Neuronal stem cell (in vitro differentiated cells): ENCODE results near the gene HLA-E.
"Not testable (repeated sequence)": the region's sequence is repeated elsewhere in the genome, so short reads cannot be mapped to it uniquely, and the experiment has no call there.

ENCODE experiments used
- DNase-seq: peaks from one replicate; pipeline ENCODE4 v3.0.0-alpha.2; 2013; ENCODE audit warnings: low spot score
- H2AFZ ChIP-seq: one replicate; pipeline ENCODE4 v1.6.1; 2013; ENCODE audit warnings: mild to moderate bottlenecking, low read length, inconsistent platforms
- H2AK5ac ChIP-seq: 2 replicates; pipeline ENCODE4 v1.6.1; 2013; ENCODE audit warnings: low read depth, mild to moderate bottlenecking, inconsistent platforms, low read length, moderate library complexity, mixed read lengths
- H2BK120ac ChIP-seq: 2 replicates; pipeline ENCODE4 v1.6.1; 2013; ENCODE audit warnings: low read depth, mild to moderate bottlenecking, inconsistent platforms, low read length, moderate library complexity, mixed read lengths
- H2BK12ac ChIP-seq: one replicate; pipeline ENCODE4 v1.6.1; 2013; ENCODE audit warnings: low read length, inconsistent platforms
- H2BK15ac ChIP-seq: 2 replicates; pipeline ENCODE4 v1.6.1; 2013; ENCODE audit warnings: mild to moderate bottlenecking, low read length, inconsistent platforms, mixed read lengths
- H2BK5ac ChIP-seq: one replicate; pipeline ENCODE4 v1.6.1; 2013; ENCODE audit warnings: inconsistent platforms, mild to moderate bottlenecking, low read length, moderate library complexity
- H3K14ac ChIP-seq: one replicate; pipeline ENCODE4 v1.6.1; 2013; ENCODE audit warnings: low read length, inconsistent platforms
- H3K18ac ChIP-seq: 2 replicates; pipeline ENCODE4 v1.6.1; 2013; ENCODE audit warnings: low read length, inconsistent platforms
- H3K23ac ChIP-seq: 2 replicates; pipeline ENCODE4 v1.6.1; 2013; ENCODE audit warnings: low read depth, mild to moderate bottlenecking, mixed read lengths, low read length, inconsistent platforms; ENCODE audit not compliant: poor library complexity
- H3K27ac ChIP-seq: replicated peaks from 3 replicates; pipeline ENCODE4 v1.5.1; 2013; ENCODE audit warnings: low read length, inconsistent platforms
- H3K27me3 ChIP-seq, 3 experiments: 2 replicates each; pipeline ENCODE4 v1.6.1; 2013; ENCODE audit warnings: low read length in 3 of 3, mild to moderate bottlenecking in 2 of 3, inconsistent platforms in 1 of 3, low read depth in 1 of 3, mixed read lengths in 1 of 3, moderate library complexity in 1 of 3; ENCODE audit not compliant: control insufficient read depth in 3 of 3, insufficient read depth in 3 of 3
- H3K36me3 ChIP-seq, 2 donors: replicated peaks in 1 of 2; 2 replicates each; pipeline ENCODE4 v1.6.1; 2013; ENCODE audit warnings: low read length in 2 of 2; ENCODE audit not compliant: control insufficient read depth in 2 of 2, insufficient read depth in 2 of 2
- H3K4ac ChIP-seq: 2 replicates; pipeline ENCODE4 v1.6.1; 2013; ENCODE audit warnings: inconsistent platforms, mild to moderate bottlenecking, low read length, moderate library complexity
- H3K4me1 ChIP-seq, 2 donors: 1 replicate in 1 of 2; 2 replicates in 1 of 2; pipeline ENCODE4 v1.6.1; 2013; ENCODE audit warnings: low read length in 2 of 2, low read depth in 1 of 2; ENCODE audit not compliant: control insufficient read depth in 2 of 2, insufficient read depth in 1 of 2
- H3K4me2 ChIP-seq: one replicate; pipeline ENCODE4 v1.6.1; 2013; ENCODE audit warnings: mild to moderate bottlenecking, low read length, inconsistent platforms; ENCODE audit not compliant: insufficient read depth, poor library complexity, severe bottlenecking
- H3K4me3 ChIP-seq, 2 donors: 2 replicates each; pipeline ENCODE4 v1.5.1; 2013; ENCODE audit warnings: low read length in 2 of 2, mild to moderate bottlenecking in 2 of 2, inconsistent platforms in 1 of 2, moderate library complexity in 1 of 2
- H3K79me1 ChIP-seq: one replicate; pipeline ENCODE4 v1.6.1; 2013; ENCODE audit warnings: low read depth, mild to moderate bottlenecking, inconsistent platforms, low read length, moderate library complexity
- H3K9ac ChIP-seq: one replicate; pipeline ENCODE4 v1.6.1; 2013; ENCODE audit warnings: mild to moderate bottlenecking, low read depth, low read length, inconsistent platforms; ENCODE audit not compliant: poor library complexity
- H3K9me3 ChIP-seq, 2 donors: replicated peaks in 1 of 2; 2 replicates each; pipeline versions ENCODE3 to v1.6.1; 2013; ENCODE audit warnings: low read length in 2 of 2, mild to moderate bottlenecking in 2 of 2, inconsistent platforms in 1 of 2, low read depth in 1 of 2, mixed read lengths in 1 of 2, moderate library complexity in 1 of 2; ENCODE audit not compliant: control insufficient read depth in 2 of 2, insufficient read depth in 1 of 2
- H4K8ac ChIP-seq: one replicate; pipeline ENCODE4 v1.6.1; 2013; ENCODE audit warnings: low read depth, mild to moderate bottlenecking, inconsistent platforms, low read length, moderate library complexity
- H4K91ac ChIP-seq: one replicate; pipeline ENCODE4 v1.6.1; 2013; ENCODE audit warnings: low read length, low read depth, mild to moderate bottlenecking, inconsistent platforms; ENCODE audit not compliant: poor library complexity
- WGBS, 2 donors: extraction: QIAGEN DNeasy Blood & Tissue Kit; methylation state at CpG; one replicate each; pipeline ENCODE4 v1.1.7; 2013; ENCODE audit warnings: missing lambda C conversion rate in 2 of 2, mixed read lengths in 1 of 2; ENCODE audit not compliant: insufficient read length in 2 of 2, insufficient replicate concordance in 1 of 2; ENCODE audit errors: extremely low coverage in 2 of 2; 5-methylcytosine and 5-hydroxymethylcytosine counted together

The HLA-E gene

GRCh38 chr6:30495993-30496392 is 6.7 kb downstream of the HLA-E start:
- Histone ChIP-seq H3K14ac (no peak overlapping the region), H3K18ac (no peak overlapping the region), H3K4me3 (no peak overlapping the region), H3K9me3 (peaks cover 0 to 2% of the 10 kb centered on the region in 2 donors), H3K27me3 (no peaks in the 10 kb centered on the region), H3K4ac (no peak overlapping the region), H3K36me3 (peaks cover 2 to 10% of the 10 kb centered on the region in 2 donors), H3K27ac (no peak overlapping the region), H3K23ac (no peak overlapping the region), H3K79me1 (no peaks in the 10 kb centered on the region), H4K8ac (no peak overlapping the region), H3K9ac (no peak overlapping the region), H3K4me2 (no peak overlapping the region), H2BK15ac (no peak overlapping the region), H2BK12ac (no peak overlapping the region), H2BK120ac (no peak overlapping the region), H3K4me1 (no peaks in the 10 kb centered on the region), H2AFZ (no peak overlapping the region), H4K91ac (no peak overlapping the region), H2BK5ac (no peak overlapping the region), H2AK5ac (no peak overlapping the region)
- WGBS, 2 donors: no CpG with 5 or more reads among the region's 4 CpGs
- DNase-seq: no peak

GRCh38 chr6:30497261-30497599 is 7.9 kb downstream of the HLA-E start:
- not testable (repeated sequence) for H2BK15ac ChIP-seq, H3K27me3 ChIP-seq, H2BK120ac ChIP-seq, H3K4me1 ChIP-seq, H3K36me3 ChIP-seq, H3K9me3 ChIP-seq, H3K9ac ChIP-seq, H3K23ac ChIP-seq, H3K27ac ChIP-seq, H3K4me3 ChIP-seq, H3K79me1 ChIP-seq, H3K4me2 ChIP-seq, H3K18ac ChIP-seq, H2BK5ac ChIP-seq, H3K4ac ChIP-seq, H4K8ac ChIP-seq, H2AFZ ChIP-seq, H2BK12ac ChIP-seq, DNase-seq, H3K14ac ChIP-seq, H2AK5ac ChIP-seq, H4K91ac ChIP-seq
- WGBS, 2 donors: no CpG with 5 or more reads among the region's 5 CpGs

GRCh38 chr6:30497714-30498113 is 8.4 kb downstream of the HLA-E start:
- Histone ChIP-seq H3K18ac (no peak overlapping the region), H2BK120ac (no peak overlapping the region), H2BK12ac (no peak overlapping the region), H4K91ac (no peak overlapping the region), H3K4me1 (no peaks in the 10 kb centered on the region), H3K4me2 (no peak overlapping the region), H3K14ac (no peak overlapping the region), H3K27me3 (no peaks in the 10 kb centered on the region), H4K8ac (no peak overlapping the region), H3K4me3 (no peak overlapping the region), H3K4ac (no peak overlapping the region), H3K9me3 (peaks cover 0 to 2% of the 10 kb centered on the region in 2 donors), H2BK5ac (no peak overlapping the region), H2BK15ac (no peak overlapping the region), H2AK5ac (no peak overlapping the region), H3K9ac (no peak overlapping the region), H3K36me3 (no peaks in the 10 kb centered on the region), H3K23ac (no peak overlapping the region), H3K79me1 (no peaks in the 10 kb centered on the region), H2AFZ (no peak overlapping the region), H3K27ac (no peak overlapping the region)
- no CpG with 5 or more reads among the region's 3 CpGs for WGBS, 2 donors
- DNase-seq: no peak

GRCh38 chr6:30498705-30499104 is 9.4 kb downstream of the HLA-E start:
- H3K9me3 ChIP-seq, H3K36me3 ChIP-seq, H4K8ac ChIP-seq, DNase-seq, H3K9ac ChIP-seq, H2BK5ac ChIP-seq, H3K4me1 ChIP-seq, H3K4ac ChIP-seq, H3K79me1 ChIP-seq, H2BK15ac ChIP-seq, H2AK5ac ChIP-seq, H3K23ac ChIP-seq, H4K91ac ChIP-seq, H3K14ac ChIP-seq, H3K4me3 ChIP-seq, H3K4me2 ChIP-seq, H3K27ac ChIP-seq, H3K27me3 ChIP-seq, H2AFZ ChIP-seq, H2BK120ac ChIP-seq, H3K18ac ChIP-seq, H2BK12ac ChIP-seq: not testable (repeated sequence)
- whole genome bisulfite sequencing, 2 donors: no CpG with 5 or more reads among the region's 37 CpGs
